Limb (tissue), 2 donors: ENCODE data around the gene PGRMC2.
A peak's percentile ranks its signal among the peaks of the same experiment; 100 is the strongest.

Source experiments
- DNase-seq, 2 donors: peaks; one replicate each; pipeline ENCODE4 v3.0.0-alpha.2; 2016; ENCODE audit errors: extremely low spot score in 2 of 2

PGRMC2 gene

DNA sequence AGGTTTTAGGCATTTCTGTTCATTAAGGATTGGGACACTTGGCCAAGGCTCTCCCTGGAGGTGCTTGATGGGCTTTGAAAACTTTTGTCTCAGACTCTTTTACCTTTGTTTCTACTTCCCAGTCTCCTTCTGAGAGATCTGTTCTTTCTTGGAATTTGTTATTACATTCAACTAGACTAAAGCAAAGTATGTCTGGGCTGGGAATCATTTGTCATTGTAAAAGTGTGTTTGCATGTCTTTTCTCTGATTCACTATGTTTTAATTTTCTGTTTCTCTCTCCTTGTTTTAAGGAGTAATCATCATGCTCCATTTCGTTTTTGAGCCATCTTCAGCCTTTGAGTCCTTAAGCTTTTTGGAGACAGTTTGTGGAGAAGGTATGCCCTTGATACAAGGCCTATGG, 12.2 kb upstream of the PGRMC2 start:
- no peak for DNase-seq

DNA sequence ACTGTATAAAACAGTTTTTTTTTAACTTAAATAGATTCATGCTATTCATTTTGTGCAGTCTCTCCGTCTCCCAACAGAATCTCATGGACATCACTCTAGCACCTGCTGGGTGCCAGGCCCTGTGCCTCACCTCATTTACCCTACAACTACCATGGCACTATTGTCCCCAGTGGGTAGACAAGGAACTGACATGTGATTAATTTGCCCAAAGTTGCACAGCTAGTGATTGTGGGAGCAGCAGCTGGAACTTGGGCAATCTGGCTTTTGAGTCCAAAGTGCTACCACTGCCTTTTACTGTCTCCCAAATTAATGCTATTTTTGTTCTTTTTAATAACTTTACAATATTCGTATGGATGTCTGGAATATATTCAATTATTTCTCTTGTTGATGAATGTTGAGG, 11.2 kb upstream of the PGRMC2 start:
- no peak for DNase-seq

DNA sequence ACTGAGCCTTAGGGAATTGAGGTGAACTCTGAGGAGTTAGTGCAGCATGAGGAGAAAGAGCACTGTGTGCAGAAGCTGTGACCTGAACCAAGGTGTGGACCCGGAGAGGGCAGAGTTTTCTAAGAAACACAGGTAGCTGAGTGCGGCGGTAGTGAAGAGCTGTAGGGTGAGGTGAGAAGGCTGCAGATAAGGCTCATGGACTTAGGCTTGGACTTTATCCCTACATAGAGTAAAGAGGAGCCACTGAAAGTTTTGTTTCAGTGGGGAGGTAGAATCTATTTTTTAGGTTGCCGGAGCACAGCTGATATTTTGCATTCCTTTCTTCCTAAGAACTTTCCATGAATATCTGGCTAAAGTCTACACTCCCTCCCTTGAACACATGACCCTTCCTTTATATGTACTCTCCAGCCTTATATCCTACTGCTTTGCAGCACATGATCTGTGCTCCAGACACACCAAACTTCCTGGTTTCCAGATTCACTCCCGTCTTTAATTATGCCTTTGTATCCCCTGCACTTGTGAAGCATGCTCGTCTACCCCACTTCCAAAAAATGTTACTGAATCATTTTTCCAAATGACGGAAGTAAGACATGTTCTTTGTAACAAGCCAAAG, 10.6 kb upstream of the PGRMC2 start:
- DNase-seq: no peak

DNA sequence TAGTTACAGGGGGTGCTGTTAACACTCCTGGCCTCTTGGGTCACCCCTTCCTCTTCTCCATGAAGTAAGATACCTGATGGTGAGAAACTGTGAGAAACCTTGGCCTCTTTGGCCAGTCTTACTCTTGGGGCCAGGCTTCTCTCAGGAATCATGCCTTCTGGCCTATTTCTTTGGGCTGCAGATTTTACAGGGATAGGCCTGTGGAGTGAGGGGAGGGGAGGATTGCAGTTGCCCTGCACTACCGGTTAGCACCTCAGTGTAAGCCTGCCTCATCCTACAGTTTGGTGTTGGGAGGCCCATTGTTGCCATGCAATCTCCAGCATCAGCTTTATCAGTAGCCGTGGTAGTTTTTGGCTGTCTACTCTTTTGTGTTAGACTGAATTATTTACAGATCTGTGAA, 7.6 kb upstream of the PGRMC2 start:
- no peak for DNase-seq

DNA sequence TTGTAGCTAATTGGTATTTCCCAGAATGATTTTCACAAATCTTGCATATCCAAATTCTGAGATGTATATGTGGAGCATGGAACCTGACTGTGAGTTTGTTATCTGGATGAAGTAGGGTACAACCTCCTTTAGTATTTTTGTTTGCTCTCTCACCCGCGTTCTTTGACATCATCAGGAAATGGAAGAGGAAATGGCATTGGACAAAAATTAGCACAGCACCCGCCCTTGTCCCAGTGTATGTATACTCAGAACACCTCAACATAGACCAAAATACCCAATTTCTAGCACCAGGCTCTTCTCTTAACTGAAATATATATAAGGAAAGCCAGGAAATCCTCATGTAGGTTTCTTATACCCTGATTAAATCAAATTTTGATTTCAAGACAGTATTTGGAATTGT, 6.9 kb upstream of the PGRMC2 start:
- no peak for DNase-seq

DNA sequence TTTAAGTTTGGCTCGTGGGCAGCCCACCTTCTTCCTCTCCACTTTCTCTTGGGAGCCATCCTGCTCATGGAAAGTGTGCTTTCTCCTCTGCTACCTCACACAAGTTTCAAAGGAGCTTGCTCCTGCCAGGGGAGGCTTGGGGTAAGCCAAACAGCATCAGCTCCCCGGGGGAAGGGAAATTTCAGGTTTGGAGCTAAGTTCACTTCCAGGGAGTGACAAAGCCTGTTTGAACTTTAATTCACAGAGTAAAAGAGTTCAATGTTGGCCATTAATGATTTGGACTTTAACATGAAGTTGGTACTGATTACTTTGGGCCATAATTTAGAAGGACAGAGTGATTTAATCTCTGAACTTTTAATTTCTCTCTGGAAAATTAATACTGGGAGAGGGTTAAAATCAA, 4.7 kb upstream of the PGRMC2 start:
- DNase-seq: no peak

DNA sequence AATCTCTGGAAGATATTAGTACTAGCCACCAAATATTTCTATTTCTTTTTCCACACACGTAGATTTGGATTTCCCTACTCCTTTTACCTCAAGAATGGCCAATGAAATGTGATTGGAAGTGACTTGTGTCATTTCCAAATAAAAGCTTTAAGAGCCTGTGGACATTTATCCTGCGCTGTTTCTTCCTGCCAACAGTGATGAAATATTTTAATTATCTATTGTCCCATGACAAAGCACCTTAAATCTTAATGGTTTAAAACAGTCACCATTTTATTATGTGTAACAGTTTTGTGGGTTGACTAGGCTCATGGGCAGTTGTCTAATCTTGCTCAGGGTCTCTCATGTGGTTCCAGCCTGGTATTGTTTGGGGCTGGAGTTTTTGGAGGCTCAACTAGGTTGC, 3.5 kb upstream of the PGRMC2 start:
- DNase-seq: no peak

DNA sequence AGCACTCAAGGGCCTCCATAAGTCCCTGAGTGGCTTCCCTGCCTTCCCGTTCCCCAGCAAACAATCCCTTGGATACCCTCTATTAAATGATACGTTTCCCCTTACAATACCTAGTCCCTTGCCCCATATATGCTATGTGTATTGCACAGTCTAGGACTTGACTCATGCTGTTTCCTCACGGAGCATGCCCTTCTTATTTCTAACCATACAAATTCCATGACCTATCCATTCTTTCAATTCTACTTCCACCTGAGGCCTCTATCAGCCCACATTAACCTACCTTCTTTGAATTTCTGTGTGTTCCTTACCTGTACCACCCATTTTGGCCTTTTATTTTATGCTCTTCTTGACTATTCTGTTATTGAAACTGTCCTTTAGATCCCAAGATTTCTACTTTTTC, 2.9 kb upstream of the PGRMC2 start:
- DNase-seq: no peak

DNA sequence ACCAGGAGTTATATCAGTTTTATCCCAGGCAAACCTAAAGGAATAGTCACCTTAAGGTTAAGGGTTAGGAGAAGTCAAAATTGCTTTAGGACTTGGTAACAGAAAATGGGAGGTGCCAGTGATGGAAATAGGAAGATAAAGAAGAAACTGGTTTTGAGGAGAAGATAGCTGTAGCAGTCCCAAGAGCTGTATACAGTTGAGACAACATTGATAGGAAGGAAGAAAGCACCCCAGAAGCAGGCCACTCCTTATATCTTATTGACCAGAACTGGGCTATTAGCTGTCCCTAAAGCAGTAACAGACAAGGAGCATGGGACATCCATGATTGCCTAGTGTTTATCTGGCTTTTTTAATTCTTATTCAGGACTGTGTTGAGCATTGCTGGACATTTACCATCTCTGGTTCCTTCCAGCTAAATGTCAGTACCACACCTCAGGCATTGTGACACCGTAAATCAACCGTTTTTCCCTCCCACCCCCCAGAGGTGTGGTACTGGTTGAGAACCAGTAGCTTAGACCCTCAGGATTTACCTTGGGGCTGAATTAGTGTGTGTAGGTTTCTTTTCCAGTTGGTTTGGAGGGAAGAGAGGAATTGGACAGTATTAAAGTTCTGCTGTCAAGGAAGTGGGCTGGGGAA, 2.0 kb upstream of the PGRMC2 start:
- no peak for DNase-seq

DNA sequence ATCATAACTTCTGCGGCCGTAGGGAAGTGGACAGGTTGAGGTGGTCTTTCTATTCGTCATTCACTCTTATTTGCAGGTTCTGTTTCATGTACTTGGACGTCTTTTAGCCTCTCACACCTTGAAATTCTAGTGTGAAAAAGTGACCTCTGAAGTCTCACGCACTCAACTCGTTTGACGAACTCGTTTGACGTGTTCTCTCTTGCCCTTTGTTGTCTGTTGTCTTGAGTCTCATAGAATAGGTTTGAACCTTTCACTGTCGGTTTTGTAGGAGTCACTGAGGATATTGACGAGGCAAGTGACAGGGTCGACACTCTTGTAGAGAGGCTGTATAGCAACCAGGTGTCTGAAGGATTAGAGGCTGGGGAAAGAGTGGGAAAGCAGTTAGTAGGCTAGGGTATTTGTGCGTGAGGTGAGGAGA, 1.1 kb upstream of the PGRMC2 start:
- DNase-seq: no peak

DNA sequence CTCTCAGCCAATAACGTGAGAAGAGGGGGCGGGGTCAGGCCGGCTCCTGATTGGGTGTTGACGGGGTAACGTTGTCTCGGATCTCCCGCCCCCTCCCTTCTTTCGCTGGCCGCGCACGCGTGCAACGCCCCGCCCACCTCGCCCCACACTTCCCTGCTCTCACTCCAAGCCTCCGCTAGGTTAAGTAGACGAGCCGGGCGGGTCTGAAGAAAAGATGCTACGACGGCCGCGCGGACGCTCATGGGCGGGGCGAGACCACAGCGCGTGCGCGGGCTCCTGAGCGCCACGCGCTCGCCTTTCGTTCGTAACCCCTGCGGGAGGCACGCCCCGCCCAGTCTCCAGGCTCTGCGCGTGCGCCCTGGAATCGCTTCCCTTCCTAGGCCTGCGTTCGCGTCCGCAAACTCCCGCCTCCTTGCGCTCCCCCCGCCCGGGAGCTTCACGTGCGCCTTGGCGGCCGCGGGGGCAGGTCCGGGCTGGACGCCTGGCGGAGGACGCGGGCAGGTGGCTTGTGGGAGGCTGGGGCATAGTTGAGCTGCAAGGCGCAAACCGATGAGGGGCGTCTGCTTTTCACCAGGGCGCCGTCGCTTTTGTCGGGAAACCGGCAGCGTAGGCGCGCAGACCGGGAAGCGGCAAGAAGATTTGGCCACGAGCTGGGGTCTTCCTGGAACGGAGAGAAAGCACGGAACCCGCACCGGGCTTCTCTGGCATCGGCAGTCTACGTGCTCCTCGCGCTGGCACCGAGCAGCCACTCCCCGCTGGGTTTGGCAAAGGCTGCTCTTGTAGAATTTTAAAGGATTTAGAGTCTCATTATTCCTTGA, 467 bp upstream of the PGRMC2 start:
- DNase-seq: peak; percentile 98 to 100

DNA sequence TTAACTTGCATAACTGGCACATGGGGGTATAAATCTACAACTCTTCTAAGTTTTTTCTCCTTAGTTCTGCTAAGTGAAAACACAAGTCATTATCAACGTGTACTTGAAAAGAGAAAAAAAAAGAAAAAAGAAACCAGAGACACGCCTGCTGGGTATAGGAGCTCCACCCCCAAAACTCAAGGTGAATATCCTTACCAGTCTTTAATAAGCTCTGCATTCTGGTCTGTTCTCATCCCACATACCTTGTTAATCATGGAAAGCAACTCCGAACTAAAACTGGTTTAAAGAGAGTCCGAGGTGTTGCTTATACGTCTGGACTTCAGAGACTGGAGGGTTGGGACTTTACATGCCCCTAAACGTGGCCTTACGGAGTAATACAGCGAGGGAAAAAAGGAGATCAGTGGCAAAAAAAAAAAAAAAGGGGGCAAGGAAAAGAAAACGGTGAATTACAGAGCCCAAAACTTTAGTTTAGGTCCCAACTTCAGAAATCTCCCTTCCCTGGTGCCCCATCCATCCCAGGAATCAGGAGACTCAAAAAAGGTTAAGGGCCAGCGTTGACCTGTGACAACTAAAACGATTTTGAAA, 1.0 kb downstream of the PGRMC2 start:
- peak in 1 of 2 donors; percentile 15 for DNase-seq

DNA sequence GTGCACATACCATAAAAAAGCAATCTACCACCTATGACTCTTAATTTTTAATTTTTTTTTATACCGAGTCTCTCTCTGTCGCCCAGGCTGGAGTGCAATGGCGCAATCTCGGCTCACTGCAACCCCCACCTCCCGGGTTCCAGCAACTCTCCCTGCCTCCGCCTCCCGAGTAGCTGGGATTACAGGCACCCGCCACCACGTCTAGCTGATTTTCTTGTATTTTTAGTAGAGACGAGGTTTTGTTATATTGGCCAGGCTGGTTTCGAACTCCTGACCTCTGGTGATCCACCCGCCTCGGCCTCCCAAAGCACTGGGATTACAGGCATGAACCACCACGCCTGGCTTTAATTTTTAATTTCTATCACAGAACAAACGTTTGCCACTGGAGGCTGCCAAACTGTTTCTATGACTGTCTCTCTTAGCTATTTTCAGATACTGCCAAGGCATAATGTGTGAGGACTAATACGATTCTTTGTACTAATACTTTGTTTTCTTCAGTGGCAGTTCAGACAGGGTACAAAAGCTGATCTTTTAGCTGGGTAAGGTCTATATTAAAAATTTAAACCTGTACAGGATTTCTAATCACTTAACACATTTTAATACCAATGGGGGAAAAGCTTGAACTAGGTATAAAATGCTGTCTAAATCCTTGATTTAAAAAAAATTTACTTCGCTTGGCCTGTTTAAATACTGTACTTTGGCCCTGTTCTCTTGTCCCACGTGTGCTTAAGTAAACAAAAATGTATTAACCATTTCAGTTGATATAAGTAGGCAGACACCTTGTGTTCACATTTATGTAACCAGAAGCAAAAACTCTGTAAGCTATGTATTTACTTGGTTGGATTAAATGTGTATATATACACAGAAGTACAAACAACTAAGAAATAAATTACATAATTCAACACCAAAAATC, 2.3 kb downstream of the PGRMC2 start:
- peak in 1 of 2 donors; percentile 15 for DNase-seq

DNA sequence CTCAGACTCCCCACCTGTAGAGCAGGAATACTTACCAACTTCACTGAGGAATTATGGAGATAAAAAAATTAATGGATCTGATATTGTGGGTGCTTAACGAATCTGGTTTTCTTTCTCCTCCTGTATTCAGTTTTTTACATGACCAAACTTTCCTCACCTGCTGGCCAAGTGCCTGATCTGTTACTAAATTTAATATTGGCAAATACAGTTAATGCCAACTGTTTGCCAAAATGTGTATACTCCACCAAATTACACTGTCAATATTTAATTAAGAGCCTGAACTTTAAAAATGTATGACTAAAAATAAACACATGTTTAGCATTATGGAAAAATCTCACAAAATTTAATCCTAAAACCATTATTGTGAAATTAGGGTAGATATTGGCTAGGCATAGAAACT, 3.3 kb downstream of the PGRMC2 start:
- DNase-seq: no peak

DNA sequence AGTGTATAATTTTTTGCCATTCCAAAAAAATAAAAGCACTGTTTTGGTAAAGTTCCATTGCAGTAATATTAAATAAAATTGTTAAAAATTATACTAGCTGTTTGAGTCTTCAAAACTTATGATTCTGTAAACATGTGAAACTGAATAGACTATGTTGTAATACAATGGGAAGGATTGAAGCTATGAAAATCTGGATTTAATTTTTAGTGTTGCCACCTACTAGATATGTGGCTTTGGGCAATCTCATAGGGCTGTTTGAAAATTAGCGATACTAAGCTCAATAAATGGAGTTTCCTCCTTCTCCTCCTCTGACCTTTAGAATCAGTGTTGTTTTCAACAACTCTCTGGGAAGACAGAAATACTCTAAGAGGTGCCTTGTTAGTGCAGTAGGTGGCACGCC, 4.5 kb downstream of the PGRMC2 start:
- DNase-seq: no peak

DNA sequence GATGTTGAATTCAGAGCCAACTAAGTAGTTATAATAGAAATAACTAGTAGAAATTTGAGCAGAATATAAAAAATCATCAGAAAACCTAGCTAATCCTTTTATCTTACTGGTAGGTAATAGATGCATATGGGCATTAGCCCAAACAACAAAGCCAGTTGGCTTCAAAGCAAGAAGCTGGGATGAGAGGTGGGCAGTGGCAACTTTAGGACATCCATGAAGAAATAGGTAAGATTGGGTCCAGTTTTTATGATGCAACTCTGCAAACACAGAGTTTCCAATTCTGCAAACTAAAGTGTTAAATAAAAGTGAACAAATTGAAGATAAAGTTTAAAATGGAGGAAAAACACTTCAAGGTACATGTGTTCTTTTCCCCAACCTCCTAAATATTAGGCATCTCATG, 5.1 kb downstream of the PGRMC2 start:
- DNase-seq: no peak

DNA sequence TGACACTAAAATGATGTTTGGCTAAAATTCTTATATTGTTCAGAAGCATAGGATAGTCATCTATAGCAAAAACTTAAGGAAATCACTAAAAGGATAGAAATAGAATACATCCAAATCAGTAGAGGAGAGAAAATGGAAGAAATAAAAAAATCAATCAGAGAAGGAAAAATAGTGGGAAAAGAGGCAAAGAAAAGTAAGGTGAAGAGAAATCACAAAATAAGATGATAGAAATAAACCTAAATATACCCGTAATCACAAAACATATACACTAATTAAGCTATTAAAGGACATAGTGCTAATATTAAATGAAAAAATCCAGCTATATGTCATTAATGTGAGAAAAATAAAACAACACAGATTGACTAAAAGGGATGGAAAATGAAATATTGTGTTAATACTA, 6.3 kb downstream of the PGRMC2 start:
- DNase-seq: no peak

DNA sequence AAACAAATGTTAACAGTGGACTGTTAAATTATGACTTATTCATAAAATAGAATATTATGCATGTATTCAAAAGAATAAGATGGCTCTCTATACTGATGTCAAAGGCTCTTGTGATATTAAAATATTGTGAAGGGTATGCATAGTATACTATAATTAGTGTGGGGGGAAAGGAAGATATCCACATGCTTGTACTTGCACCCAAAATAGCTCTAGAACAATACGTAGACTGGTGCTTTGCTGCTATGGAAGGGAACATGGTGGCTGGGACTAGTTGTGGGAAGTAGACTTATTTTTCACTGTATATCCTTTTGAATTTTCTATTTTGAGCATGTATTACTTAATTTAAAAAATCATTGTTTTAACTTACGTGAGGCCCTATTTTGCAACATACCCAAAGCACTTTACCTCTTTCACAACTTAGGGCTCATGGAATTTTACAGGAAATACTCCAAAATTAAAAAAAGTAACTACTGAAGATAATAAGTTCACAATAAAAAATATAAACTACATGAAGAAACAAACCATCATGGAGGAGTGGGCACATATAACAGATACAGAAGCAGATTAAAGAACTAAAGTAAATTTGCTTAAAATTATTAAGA, 7.9 kb downstream of the PGRMC2 start:
- DNase-seq: no peak

DNA sequence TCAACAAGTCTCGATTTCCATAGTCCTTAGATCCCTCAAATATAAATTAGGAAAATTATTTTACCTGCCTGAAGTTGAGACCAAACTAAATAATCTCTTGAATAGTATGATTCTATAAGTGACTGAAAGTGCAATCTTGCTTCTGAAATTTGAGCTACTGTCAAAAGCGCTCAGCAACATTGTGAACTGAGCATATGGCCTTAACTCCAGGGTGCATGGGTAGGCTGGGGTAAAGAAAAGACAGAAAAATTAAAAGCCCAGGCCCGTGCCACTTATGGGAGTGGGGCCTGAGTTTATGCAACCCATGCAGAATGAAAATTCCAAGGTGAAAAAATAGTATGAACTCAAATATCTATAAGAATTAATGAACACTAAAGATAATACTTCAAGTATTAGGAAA, 9.8 kb downstream of the PGRMC2 start:
- no peak for DNase-seq

DNA sequence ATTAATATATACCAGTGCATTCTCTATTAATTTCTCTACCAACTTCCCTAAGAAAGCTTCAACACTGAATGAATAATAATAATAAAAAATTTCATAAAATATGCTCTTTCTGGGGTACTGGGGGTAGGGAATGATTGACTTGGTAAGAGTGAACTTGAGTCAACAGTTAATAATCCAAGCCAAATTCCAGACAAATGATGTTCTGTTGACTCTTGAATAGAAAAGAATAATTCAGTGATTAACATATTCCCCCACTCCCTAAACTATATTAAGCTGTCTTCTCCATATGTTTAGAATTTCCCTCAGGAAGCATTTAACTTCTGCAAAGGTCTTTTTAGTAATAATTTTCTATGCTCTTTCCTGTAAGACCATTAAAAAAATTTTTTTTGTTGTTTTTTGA, 12.3 kb downstream of the PGRMC2 start:
- no peak for DNase-seq

DNA sequence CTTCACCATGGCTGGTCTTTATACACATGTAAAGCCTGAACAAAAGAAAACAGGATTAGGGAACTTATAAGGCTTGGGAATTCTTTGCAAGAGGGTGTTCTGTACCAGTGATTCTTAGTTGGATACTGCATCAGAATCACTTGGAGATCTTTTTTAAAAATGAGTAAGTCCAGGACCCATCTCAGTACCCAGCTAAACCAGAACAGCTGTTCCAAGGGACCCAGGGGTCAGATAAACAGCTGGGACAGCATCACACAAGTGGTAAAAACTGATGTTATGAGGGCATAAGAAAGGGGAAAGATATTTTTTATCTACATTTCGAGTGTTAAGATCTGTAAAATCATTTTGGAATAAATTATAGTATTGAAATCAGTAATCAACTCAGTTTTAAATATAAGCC, 16.1 kb downstream of the PGRMC2 start:
- no peak for DNase-seq
